ENCODE data around the gene THBS2. TPM values are rescaled to one million over a fixed set of nuclear protein-coding genes. Genes with fewer than 3 reads are reported as not detected.

THBS2 gene
- total RNA-seq, 1 experiment from 2014 or later = 0.39 TPM

DNA sequence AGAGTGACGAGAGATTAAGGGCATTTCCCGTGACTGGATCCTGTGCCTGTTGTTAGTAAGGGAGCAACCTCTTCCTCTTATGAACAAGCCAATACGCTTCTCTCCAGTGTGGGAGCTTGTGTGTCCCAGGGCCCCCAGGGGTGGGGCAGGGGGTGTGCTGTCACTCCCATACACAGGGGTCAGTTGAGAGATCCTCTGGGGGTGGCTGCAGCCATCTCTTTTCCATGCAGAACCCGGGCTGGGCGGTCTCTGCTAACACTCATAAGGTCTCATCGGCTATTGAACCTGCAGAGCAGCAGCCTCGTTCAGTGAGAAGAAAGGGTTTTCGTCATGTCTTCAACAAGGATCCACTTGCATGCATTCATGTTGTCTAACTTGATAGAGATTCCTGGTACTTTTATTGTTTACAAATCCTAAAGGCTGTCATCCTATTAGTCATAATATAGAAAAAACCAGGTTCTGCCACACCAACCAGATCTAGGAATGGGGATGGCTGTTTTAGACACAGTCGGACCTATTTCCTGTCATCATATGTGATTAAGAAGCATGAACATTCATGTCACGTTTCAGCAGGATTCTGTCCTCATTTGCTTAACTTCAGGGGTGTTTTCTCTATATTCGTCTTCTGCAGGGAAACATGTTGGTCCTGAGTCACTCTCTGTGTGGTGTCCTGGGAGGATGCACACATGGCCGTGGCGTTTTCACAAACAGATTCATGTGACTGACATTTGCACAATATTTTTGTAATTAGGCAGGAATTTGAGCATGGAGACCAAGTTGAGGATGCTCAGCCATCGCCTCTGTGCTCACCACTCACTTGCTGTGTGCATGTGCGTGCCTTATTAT, 13.3 kb upstream of the THBS2 start:
- DNase-seq (ENCODE audit: low read depth, low spot score) (no peak), ATAC-seq (no peak)
- Histone ChIP-seq H3K9ac (ENCODE audit: low read length) (no peak overlapping the region), H3K9me2 (ENCODE audit: insufficient read depth) (no peaks in the 10 kb centered on the region; the same call in 1 of the 2 replicates), H3K27me3 (ENCODE audit: insufficient read depth, low read length) (no peaks in the 10 kb centered on the region), H4K20me1 (ENCODE audit: insufficient read depth) (no peaks in the 10 kb centered on the region), H3K36me3 (ENCODE audit: control insufficient read depth in 1 of 2, insufficient read depth in 2 of 2, low read length in 2 of 2) (no peaks in the 10 kb centered on the region), H2AFZ (ENCODE audit: low read depth, low read length, poor library complexity, severe bottlenecking) (no peak overlapping the region), H3K9me3 (ENCODE audit: control insufficient read depth in 1 of 2, insufficient read depth in 1 of 2, low read depth in 1 of 2, low read length in 2 of 2) (no peaks in the 10 kb centered on the region), H3K27ac (ENCODE audit: low read depth, low read length) (no peak overlapping the region), H3K79me2 (ENCODE audit: insufficient read depth, low read length) (no peaks in the 10 kb centered on the region), H3K4me3 (replicated peaks in 1 of 2; ENCODE audit: low read depth in 1 of 2, low read length in 2 of 2) (no peak overlapping the region), H3K4me1 (ENCODE audit: control insufficient read depth in 1 of 2, insufficient read depth in 2 of 2, low read length in 2 of 2) (peaks cover 3 to 4% of the 10 kb centered on the region in 2 experiments; a peak in 3 of 4 replicates), H3K4me2 (ENCODE audit: low read length) (no peak overlapping the region)
- CTCF ChIA-PET = no interaction called here
- TF ChIP-seq FOSL1 (IDR thresholded peaks at IDR 0.05; ENCODE audit: low read depth) = no peak
- no peak for TF ChIP-seq REST (IDR thresholded peaks at IDR 0.05; ENCODE audit: low read depth)
- no peak for TF ChIP-seq SRF (IDR thresholded peaks at IDR 0.05; ENCODE audit: low read depth)
- no peak for TF ChIP-seq ZNF274 (IDR thresholded peaks at IDR 0.05; ENCODE audit: low read depth, low read length)
- TF ChIP-seq RAD21 (IDR thresholded peaks at IDR 0.05; ENCODE audit: low read depth) = no peak
- TF ChIP-seq ELF1 (IDR thresholded peaks at IDR 0.05; ENCODE audit: borderline replicate concordance, low read depth) = no peak
- TF ChIP-seq JUND (IDR thresholded peaks at IDR 0.05) = no peak
- TF ChIP-seq SIN3A (IDR thresholded peaks at IDR 0.05; ENCODE audit: low read depth) = no peak
- no peak for TF ChIP-seq EZH2 (IDR thresholded peaks at IDR 0.05)
- no peak for TF ChIP-seq CTCF (IDR thresholded peaks at IDR 0.05 in 2 of 3, conservative IDR thresholded peaks at IDR 0.05 in 1 of 3; ENCODE audit: borderline replicate concordance in 1 of 3, insufficient read depth in 1 of 3, low read depth in 2 of 3, low read length in 2 of 3)
- TF ChIP-seq EGR1 (IDR thresholded peaks at IDR 0.05; ENCODE audit: low read depth) = no peak
- no TSS peak for BruUV-seq (replicated peaks)
- intact Hi-C loops (cut with micrococcal nuclease) = no loop called here
- RAD21 ChIA-PET (ENCODE audit: low non-redundant PET in 1 of 2, low total read pairs in 2 of 2, uncharacterized antibody in 2 of 2, unreplicated experiment in 2 of 2) = no interaction called here
- POLR2A ChIA-PET = no interaction called here

Measured in HCT116 (cell line).